GM12875 (cell line): ENCODE data around the gene CFAP46.
"Not testable (repeated sequence)": the region's sequence is repeated elsewhere in the genome, so short reads cannot be mapped to it uniquely, and the experiment has no call there.

Source experiments
- H3K4me3 ChIP-seq: one replicate; pipeline ENCODE4 v1.5.1; 2011; ENCODE audit warnings: low read depth, low read length, control low read depth
- TF ChIP-seq, protein P1 (sequence below): IDR thresholded peaks from 2 replicates; pipeline ENCODE4 v1.5.1; 2011; ENCODE audit warnings: low read depth, mild to moderate bottlenecking, control low read depth, inconsistent platforms, low read length, moderate library complexity, borderline replicate concordance; ENCODE audit not compliant: insufficient read depth

CFAP46 gene

DNA sequence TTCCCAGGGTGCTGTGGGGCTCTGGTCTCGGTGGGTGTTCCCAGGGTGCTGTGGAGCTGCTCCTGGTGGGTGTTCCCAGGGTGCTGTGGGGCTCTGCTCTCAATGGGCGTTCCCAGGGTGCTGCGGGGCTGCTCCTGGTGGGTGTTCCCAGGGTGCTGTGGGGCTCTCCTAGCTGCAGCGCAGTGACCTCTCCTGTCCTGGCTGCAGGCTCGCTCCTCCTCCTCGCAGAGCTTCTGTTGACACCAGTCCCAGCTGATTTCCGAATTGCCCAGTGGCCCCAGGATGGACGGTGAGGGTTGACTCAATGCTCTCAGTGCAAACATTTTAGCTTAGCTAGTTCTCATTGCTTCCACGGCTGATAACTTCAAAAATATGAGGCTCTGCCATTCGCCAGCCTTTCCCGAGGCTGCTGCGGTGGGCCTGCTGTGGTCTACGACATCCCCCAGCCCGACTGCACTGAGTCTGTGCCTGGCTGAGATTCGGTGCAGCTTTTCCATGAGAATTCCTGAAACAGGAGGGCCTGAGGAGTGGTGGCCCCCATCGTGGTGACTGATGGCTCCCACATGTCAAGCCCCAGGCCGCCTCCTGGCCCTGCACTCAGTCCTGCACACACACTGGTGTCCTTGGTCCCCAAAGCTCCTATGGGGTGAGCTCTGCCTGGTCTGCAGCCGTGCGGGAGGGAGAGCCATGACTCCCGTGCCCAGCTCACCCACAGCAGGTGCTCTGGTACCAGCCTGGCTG is 98.1 kb downstream of the CFAP46 start:
- TF ChIP-seq, protein P1, sequence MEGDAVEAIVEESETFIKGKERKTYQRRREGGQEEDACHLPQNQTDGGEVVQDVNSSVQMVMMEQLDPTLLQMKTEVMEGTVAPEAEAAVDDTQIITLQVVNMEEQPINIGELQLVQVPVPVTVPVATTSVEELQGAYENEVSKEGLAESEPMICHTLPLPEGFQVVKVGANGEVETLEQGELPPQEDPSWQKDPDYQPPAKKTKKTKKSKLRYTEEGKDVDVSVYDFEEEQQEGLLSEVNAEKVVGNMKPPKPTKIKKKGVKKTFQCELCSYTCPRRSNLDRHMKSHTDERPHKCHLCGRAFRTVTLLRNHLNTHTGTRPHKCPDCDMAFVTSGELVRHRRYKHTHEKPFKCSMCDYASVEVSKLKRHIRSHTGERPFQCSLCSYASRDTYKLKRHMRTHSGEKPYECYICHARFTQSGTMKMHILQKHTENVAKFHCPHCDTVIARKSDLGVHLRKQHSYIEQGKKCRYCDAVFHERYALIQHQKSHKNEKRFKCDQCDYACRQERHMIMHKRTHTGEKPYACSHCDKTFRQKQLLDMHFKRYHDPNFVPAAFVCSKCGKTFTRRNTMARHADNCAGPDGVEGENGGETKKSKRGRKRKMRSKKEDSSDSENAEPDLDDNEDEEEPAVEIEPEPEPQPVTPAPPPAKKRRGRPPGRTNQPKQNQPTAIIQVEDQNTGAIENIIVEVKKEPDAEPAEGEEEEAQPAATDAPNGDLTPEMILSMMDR: no peak
- H3K4me3 ChIP-seq: no peak overlapping the region

DNA sequence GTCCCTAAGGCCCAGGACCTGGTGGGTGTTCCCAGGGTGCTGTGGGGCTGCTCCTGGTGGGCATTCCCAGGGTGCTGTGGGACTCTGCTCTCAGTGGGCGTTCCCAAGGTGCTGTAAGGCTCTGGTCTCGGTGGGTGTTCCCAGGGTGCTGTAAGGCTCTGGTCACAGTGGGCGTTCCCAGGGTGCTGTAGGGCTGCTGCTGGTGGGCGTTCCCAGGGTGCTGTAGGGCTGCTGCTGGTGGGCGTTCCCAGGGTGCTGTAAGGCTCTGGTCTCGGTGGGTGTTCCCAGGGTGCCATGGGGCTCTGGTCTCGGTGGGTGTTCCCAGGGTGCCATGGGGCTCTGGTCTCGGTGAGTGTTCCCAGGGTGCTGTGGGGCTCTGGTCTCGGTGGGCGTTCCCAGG is 99.1 kb downstream of the CFAP46 start:
- not testable (repeated sequence) for H3K4me3 ChIP-seq

DNA sequence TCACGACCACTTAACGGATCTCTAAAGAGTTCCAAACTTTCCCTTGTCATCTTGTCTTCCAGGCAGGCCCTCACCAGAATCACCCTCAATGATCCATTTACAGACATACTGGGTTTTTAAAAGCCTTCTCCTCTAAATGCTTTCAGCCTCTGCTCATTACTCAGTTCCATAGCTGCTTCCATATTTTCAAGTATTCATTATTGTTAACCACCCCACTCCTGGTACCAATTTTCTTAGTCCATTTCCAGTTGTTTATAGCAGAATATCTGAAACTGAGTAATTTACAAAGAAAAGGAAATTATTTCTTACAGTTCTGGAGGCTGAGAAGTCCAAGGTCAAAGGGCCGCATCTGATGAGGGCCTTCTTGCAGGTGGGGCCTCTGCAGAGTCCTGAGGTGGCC is 100.0 kb downstream of the CFAP46 start:
- TF ChIP-seq, protein P1: no peak
- H3K4me3 ChIP-seq: no peak overlapping the region

DNA sequence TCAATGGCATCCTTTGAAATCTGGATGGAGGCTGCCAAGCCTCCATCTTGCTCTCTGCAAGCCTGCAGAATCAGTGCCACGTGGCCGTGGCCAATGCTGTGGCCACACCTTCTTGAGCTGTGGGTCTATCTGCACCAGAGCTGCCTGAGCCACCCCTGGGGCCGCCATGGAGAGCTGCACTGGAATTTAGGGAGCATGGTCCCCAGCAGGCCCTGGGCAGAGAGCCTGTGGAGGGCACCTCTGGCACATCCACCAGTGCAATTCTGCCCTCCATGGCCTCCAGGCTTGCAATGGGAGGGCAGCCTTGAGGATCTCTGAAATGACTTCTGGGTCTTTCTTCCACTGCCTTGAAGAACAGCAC is 100.8 kb downstream of the CFAP46 start:
- no peak overlapping the region for H3K4me3 ChIP-seq
- TF ChIP-seq, protein P1: no peak

DNA sequence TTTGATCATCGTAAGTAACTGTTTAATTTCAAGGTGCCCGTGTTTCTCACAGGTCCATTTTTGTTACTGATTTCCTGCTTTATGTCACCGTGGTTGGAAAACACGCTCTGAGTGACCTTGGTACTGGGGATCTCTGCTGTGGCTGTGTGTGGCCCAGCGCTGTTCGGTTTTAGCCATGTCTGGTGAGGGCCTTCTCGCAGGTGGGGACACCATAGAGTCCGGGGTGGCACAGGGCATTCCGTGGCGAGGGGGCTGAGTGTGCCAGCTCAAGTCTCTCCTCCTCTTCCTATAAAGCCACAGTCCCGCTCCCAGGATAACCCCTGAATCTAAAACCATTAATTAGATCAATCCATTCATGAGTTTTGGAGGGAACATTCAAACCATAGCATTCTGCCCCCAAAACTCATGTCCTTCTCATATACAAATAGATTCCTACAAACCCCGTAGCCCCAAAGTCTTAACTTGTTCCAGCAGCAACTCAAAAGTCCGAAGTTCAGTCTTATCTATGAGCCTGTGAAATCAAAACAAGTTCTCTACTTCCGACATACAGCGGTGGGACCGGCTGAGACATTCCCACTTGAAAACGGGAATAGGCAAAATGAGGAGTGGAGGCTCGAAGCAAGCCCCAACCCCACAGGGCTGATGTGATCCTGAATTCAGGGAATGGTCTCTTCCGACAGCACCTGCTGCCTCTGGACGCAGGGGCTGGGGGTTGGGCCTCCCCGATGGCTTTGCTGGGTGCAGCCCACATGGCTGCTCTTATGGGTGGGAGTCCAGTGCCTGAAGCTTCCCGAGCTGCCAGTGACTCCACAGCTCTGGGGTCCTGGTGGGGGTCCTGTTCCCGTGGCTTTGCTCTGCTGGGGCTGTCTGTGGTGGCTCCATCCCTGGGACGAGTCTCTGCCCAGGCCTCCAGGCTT is 101.4 kb downstream of the CFAP46 start:
- TF ChIP-seq, protein P1: no peak
- H3K4me3 ChIP-seq: no peak overlapping the region

DNA sequence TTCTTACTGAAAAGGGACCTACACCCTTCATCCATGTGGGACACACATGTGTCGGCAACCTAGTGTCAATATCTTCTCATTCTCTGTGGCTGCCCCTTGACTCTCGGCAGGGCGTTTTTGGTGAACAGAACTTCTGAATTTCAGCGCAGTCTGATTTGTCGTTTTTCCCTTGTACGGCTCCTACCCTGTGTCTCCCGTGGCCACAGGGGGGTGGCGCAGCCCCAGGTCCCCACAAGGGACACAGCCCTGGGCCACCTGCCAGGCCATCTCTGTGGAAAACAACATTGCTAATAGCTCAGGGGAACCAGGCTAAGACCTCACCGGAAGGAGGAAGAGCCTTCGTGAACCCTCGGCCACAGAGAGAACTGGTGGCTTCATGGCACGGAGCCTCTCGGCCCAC is 103.3 kb downstream of the CFAP46 start:
- no peak overlapping the region for H3K4me3 ChIP-seq
- TF ChIP-seq, protein P1: no peak

DNA sequence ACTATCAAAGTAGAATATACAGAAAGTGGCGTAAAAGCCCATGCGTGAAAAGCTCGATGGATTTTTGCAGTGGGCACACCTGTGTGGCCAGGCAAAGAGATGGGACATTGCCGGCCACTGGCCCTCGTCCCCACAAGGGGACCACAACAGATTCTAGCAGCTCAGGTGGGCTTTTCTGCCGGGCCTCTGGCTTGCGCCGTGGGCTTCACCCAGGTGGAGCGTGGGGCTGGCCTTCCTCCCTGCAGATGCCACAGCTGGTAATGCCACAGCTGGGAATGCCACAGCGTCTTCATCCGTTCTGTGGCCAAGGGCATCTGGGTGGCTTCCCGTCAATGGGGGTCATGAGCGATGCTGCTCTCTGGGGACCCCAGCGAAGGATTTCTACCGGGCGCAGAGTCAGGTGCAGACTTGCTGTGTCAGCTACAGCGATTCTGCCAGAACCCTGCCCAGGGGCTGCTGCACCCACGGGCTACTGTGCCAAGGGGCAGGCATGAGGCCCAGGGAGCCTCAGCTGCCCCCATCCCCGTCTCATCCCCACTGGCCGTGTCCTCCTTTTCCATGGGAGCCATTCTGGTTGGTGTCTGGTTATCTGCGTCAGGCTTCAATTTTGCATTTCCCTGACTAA is 103.9 kb downstream of the CFAP46 start:
- no peak overlapping the region for H3K4me3 ChIP-seq
- TF ChIP-seq, protein P1: no peak
